Left lung (tissue), 10 donors: Measurements from ENCODE around the gene CHRNA9. TPM values are rescaled to one million over a fixed set of nuclear protein-coding genes. Genes with fewer than 3 reads are reported as not detected.
"Not testable (repeated sequence)": the region's sequence is repeated elsewhere in the genome, so short reads cannot be mapped to it uniquely, and the experiment has no call there.

ENCODE experiments used
- ATAC-seq: fragments of 200-7000 bp; cut with Tn5 transposase; one replicate; pipeline ENCODE4 v1.9.1; 2020; ENCODE audit warnings: moderate library complexity
- DNase-seq, 4 donors: peaks; one replicate each; pipeline ENCODE4 v3.0.0-alpha.2; 2013 to 2020
- H3K27ac ChIP-seq, 2 donors: fragments of 200-600 bp; sonication (generic) in 1 of 2; one replicate each; pipeline versions ENCODE4 v1.5.0 to v1.8.0; 2020 to 2021
- H3K27me3 ChIP-seq, 2 donors: fragments of 200-600 bp; sonication (generic) in 1 of 2; one replicate each; pipeline versions ENCODE4 v1.5.0 to v1.8.0; 2020 to 2021
- H3K36me3 ChIP-seq, 2 donors: fragments of 200-600 bp; sonication (generic) in 1 of 2; one replicate each; pipeline versions ENCODE4 v1.5.0 to v1.8.0; 2020 to 2021
- H3K4me1 ChIP-seq, 2 donors: fragments of 200-600 bp; one replicate each; pipeline ENCODE4 v1.8.0; 2021
- H3K4me3 ChIP-seq, 2 donors: fragments of 200-600 bp; sonication (generic) in 1 of 2; one replicate each; pipeline versions ENCODE4 v1.5.0 to v1.8.0; 2020 to 2021; ENCODE audit warnings: mild to moderate bottlenecking in 1 of 2
- H3K9me3 ChIP-seq, 2 donors: fragments of 200-600 bp; sonication (generic) in 1 of 2; one replicate each; pipeline versions ENCODE4 v1.5.0 to v1.8.0; 2020 to 2021
- CTCF ChIP-seq, 2 donors: fragments of 200-600 bp; sonication (generic) in 1 of 2; IDR thresholded peaks; one replicate each; pipeline versions ENCODE4 v1.5.0 to v1.8.0; 2021; ENCODE audit warnings: antibody characterized with exemption in 2 of 2
- intact Hi-C, 2 donors: fragments of 100-400 bp; cut with DNase I; formaldehyde crosslinking; loops; one replicate each; pipeline versions ENCODE4 v1.11.2 to v1.14.2; 2022
- polyA plus RNA-seq, 6 donors: library from polyadenylated mRNA; unstranded; fragments of 120-200 nt; gene quantifications; one replicate each; pipeline ENCODE4 v1.2.1, GENCODE V29; 2013; ENCODE audit not compliant: insufficient read length in 6 of 6
- total RNA-seq, 2 donors: library from RNA; stranded (reverse); fragmentation: NEBNext Ultra II Directional; extraction: Animal tissue kit (Norgen Biotek cat#: 25700); gene quantifications; one replicate each; pipeline ENCODE4 v1.2.1, GENCODE V29; 2021
- donor health status: DM: no; HTN: yes; CAD: no.
- donor health status: DM: no; HTN: no; CAD: no.

Gene CHRNA9
- total and polyA plus RNA-seq, 8 donors = not detected

GRCh38 chr4:40388239-40388638 lies 53.1 kb downstream of the CHRNA9 start:
- H3K4me3 ChIP-seq = no peak overlapping the region
- no peaks in the 10 kb centered on the region for H3K9me3 ChIP-seq
- no peak overlapping the region for H3K27ac ChIP-seq
- H3K4me1 ChIP-seq = no peaks in the 10 kb centered on the region
- TF ChIP-seq CTCF (IDR thresholded peaks at IDR 0.05) = no peak
- ATAC-seq (peak; percentile 56), DNase-seq (no peak)
- intact Hi-C loops = no loop called here
- no peaks in the 10 kb centered on the region for H3K36me3 ChIP-seq
- H3K27me3 ChIP-seq = no peaks in the 10 kb centered on the region

- no peaks in the 10 kb centered on the region for H3K36me3 ChIP-seq
- no peaks in the 10 kb centered on the region for H3K4me1 ChIP-seq
- intact Hi-C loops = no loop called here
- no peak overlapping the region for H3K4me3 ChIP-seq
- H3K27me3 ChIP-seq = no peaks in the 10 kb centered on the region
- no peak for DNase-seq
- H3K27ac ChIP-seq = no peak overlapping the region
- no peak for ATAC-seq
- no peak for TF ChIP-seq CTCF (IDR thresholded peaks at IDR 0.05)
- H3K9me3 ChIP-seq = no peaks in the 10 kb centered on the region
These were observed 54.9 kb downstream of the CHRNA9 start for GRCh38 chr4:40389986-40390385.

- peak; percentile 60 for ATAC-seq
- H3K27me3 ChIP-seq, H3K9me3 ChIP-seq, intact Hi-C loops, H3K4me1 ChIP-seq, H3K4me3 ChIP-seq, H3K36me3 ChIP-seq: not testable (repeated sequence)
- DNase-seq = peak in 2 of 4 donors; percentile 32 to 38
- peak overlapping the region in 1 of 2 donors; percentile 53 for H3K27ac ChIP-seq
These were observed 57.1 kb downstream of the CHRNA9 start for GRCh38 chr4:40392241-40392640.

GRCh38 chr4:40394236-40394635 lies 59.1 kb downstream of the CHRNA9 start:
- no peak for DNase-seq
- Histone ChIP-seq H3K4me1 (peaks cover 3 to 4% of the 10 kb centered on the region in 2 donors), H3K27ac (no peak overlapping the region), H3K36me3 (no peaks in the 10 kb centered on the region), H3K27me3 (no peaks in the 10 kb centered on the region), H3K4me3 (no peak overlapping the region), H3K9me3 (no peaks in the 10 kb centered on the region)
- TF ChIP-seq CTCF (IDR thresholded peaks at IDR 0.05) = no peak
- intact Hi-C loops = no loop called here
- no peak for ATAC-seq

- no peaks in the 10 kb centered on the region for H3K36me3 ChIP-seq
- H3K27ac ChIP-seq = peak overlapping the region; percentile 33 to 53
- H3K4me3 ChIP-seq = no peak overlapping the region
- TF ChIP-seq CTCF (IDR thresholded peaks at IDR 0.05) = no peak
- H3K27me3 ChIP-seq = no peaks in the 10 kb centered on the region
- H3K9me3 ChIP-seq = no peaks in the 10 kb centered on the region
- peaks cover 3 to 4% of the 10 kb centered on the region in 2 donors for H3K4me1 ChIP-seq
- DNase-seq (no peak), ATAC-seq (no peak)
- intact Hi-C loops = no loop called here
These were observed 60.2 kb downstream of the CHRNA9 start for GRCh38 chr4:40395166-40395900.
